DMS153 treated with DMSO at 0.1 percent for 48 hours (cell line): ENCODE data around the gene TMEM18.

Experiments
- DNase-seq: peaks from one replicate; lab custom pipeline; 2025; ENCODE audit not compliant: unreplicated experiment; lab: John Stamatoyannopoulos, UW

The TMEM18 gene

GRCh38 chr2:653645-654425, 23.4 kb downstream of the TMEM18 start:
- no peak for DNase-seq

DNA sequence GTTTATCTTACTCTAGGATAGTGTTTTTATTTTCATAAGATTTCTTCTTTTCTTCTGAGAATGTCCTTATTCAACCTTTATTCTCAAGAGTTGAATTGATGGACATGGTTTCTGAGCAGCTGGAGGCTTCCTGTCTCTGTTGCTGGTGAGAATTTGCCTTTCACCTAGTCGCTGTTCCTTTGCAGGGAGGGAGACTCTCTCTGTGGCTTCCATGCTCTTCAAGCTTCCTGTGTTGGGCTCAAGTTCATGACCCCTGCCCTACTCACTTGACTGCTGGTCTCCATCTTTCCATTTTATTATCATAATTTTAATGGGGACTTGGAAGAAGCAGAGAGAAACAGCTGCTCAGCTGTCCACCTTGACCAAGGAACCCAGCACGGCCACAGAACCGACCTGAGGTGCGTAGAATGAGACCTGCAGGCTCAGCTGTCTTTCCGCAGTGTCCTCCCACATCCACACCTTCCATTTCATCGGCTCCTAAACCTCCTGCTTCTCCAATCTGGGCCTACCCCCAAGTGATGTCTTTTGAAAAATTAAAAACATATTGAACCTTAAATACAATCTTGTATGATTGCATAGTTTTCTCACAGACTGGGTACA, 24.2 kb downstream of the TMEM18 start:
- DNase-seq = no peak

GRCh38 chr2:651951-652373, 25.2 kb downstream of the TMEM18 start:
- no peak for DNase-seq

DNA sequence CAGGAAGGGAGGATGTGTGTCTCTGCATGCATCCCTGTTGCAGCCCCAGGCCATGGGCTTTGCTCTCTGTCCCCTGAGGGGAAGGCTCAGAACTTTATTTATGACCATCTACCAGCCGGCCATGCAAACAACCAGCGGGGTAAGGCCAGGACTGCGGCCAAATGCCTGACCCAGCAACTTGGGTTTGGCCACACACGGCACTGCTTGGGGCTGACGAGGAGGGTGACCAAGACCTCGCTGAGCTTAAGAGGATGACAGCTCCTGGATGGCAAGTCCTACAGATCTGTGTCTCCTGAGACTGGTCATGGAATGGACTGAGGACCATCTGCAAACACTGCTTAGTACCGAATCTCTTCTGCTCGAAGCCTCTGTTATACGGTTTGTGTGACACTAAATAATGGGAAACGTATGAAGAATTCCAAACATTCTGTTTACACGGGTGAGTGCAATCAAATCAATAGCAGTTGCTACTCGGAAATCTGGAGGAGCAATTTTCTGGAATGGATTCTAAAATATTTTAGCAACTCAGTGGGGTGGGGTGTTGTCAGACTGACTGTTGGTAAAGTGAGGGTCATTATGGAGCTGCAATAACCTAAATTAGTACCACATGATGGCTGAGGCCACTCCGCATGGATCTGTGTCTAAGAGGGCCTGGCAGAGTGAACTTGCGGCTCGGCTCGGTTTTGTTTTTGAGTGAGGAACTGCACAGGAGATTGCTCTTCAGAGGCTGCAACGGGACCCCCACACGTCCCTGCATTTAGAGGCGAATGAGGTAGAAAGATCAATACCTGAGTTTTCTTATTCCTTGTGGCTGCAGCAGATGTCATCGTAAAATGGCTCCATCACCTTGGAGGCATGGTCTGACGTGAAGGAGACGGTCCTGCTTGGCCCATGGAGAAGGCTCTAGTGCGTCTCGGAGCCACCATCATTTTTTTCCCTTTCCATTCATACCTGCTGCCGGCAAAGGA, 26.6 kb downstream of the TMEM18 start:
- no peak for DNase-seq

GRCh38 chr2:649426-650342, 27.5 kb downstream of the TMEM18 start:
- no peak for DNase-seq

DNA sequence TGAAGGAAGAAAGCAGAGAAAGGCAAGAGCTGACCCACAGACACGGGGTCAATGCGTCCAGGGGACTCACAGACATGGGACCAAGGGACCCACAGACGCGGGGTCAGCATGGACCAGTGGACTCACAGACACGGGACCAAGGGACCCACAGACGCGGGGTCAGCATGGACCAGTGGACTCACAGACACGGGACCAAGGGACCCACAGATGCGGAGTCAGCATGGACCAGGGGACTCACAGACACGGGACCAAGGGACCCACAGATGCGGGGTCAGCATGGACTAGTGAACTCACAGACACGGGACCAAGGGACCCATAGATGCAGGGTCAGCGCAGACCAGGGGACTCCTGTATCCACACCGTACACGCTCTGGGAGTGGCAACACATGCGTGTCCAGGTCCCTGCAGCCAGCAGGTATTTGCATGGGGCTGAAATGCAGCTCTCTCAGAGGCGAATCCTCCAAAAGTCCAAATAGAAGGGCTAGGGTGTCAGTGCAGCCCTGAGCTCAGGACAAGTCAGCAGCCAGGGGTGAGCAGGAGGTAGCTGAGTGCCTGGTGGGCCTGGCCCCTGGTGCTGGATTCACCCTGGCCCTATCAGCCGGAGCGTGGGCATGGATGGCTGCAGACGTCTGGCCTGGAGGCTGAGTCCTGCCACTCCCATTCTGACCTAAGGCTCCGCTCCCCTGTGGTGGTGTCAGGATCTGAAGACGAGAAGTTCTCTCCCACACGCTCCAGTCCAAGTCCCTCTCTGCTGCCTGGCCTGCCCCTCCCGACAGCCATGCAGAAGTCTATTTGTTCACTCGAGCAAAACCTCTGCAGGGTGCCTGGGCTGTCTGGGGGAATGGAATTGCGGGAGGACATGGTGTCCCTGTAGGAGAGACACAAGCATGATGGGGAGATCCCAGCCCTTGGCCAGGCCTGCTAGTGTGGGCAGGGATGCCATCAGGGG, 28.5 kb downstream of the TMEM18 start:
- DNase-seq = no peak

DNA sequence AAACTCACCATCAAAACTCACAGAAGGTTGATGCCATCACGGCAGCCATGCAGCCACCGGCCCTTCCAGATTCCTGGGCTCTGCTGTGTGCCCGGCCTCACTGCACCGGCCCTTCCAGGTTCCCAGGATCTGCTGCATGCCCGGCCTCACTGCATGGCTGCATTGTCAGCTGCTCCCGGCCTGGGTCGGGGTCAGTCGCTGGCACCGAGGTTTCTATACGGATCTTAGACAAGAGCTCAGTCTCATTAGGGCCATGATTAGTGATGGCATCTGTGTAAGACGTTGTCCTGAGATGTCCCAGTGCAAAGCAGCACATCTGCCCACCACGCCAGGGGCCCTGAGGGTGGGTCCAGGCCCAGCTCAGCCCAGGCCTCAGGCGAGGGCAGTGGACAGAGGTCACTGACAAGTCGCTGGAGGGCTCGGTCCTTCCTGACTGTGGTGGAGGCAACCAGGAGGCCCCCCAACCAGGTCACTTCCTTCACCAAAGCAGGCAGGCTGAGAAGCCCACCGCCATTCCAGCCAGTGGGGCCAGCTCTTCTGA, 29.4 kb downstream of the TMEM18 start:
- DNase-seq = no peak

GRCh38 chr2:647003-647560, 30.1 kb downstream of the TMEM18 start:
- DNase-seq = no peak

DNA sequence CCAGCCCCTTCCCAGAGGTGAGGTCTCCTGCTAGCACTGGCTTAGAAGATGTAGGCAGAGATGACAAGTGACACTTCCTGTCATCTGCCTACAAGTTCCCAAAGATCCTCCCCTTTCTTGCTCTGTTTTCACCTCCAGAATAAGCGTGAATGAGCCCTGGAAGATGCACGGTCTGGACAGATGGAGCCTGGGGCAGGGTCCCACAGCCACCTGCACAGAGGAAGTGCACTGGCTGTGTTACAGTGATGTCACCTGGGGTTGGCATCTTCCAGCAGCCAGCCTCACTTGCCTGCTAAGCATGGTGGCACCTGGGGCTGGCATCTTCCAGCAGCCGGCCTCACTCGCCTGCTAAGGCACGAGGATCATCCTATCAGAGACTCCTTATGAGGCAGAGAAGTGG, 32.3 kb downstream of the TMEM18 start:
- DNase-seq = no peak

- DNase-seq = no peak
Observed at GRCh38 chr2:643761-644160, 33.4 kb downstream of the TMEM18 start.

DNA sequence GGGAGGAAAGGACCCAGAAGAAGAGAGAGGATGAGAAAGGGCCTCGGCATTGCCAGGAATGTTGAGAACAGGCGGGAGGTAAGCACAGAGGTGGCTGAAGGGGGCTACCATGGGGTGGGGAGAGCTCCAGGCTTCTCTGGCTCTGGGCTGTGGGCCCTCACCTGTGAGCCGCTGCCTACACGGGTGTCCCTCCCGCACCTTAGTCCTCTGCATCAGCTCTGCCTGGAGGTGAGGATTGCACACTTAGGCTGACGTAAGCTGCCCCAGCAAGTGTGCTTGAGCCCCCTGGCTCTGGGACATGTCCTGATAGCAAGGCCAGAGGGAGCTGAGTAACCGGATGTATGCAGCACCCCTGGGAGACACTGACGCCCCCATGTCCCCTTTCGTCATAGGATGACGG, 33.9 kb downstream of the TMEM18 start:
- no peak for DNase-seq

DNA sequence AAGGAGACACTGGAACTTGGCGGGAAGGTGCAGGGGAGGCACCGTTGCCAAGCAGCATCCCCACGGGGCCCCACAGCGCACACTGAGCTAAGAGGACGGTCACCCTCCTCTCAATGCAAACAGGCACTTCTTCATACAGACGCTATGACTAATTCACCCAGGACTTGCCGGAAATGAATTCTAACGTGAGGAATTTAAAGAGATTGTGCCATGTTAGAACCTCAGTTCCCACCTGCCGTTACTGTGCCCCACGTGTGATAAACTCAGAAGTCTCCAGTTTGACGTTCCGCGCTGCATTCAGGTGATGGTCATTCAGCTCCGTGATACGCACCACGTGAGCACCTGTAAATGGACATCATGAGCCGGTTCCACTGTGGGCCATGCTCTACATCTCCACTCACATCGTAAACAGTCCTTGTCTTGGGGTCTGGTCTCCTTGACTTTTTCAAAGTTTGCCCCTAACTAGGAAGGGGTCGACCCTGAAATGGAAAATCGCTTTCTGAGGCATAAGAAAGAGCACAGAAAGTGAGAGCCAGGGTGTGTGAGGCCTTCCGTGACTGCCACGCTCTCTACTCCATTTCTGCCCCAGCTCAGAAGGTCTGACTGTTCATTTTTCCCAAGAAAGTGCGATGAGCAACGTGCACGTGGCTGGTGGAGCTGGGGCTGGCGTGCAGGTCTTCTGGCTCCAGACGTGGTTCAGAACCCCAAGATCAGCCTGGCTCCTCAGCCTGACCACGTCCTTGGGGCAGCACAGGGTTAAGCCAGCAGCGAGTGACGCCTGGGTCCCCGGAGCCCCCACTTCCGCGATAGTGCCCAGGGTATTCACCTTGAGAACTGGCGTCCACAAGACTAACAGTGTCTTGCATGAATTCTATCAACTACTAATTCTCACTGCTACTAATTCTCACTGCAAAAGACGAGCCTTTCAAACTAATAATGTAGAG, 35.1 kb downstream of the TMEM18 start:
- DNase-seq = no peak

- no peak for DNase-seq
Observed at GRCh38 chr2:641164-641871, 35.9 kb downstream of the TMEM18 start.

- no peak for DNase-seq
Observed at GRCh38 chr2:639703-640102, 37.5 kb downstream of the TMEM18 start.

GRCh38 chr2:637804-638203, 39.4 kb downstream of the TMEM18 start:
- no peak for DNase-seq

DNA sequence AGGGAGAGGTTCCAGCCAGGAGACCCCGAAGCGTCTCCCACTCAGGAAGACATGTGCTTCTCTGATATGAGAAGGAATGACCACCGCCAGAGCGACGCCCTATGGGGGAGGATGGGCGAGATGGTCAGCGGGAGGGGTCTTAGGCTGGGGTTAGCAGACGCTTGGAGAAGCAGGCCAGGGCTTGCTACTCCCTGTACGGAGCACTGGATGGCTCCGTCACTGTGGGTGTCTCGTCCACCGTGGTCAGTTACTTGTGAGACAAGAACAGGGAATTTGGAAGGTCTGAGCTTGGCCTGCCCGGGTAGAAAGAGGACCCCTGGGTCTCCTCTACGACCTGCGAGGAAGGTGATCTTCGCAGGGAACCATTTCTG, 39.8 kb downstream of the TMEM18 start:
- DNase-seq = no peak
